Spleen (tissue), 11 donors: ENCODE data around the gene IGSF22. TPM values are rescaled to one million over a fixed set of nuclear protein-coding genes. Genes with fewer than 3 reads are reported as not detected.
"Not testable (repeated sequence)": the region's sequence is repeated elsewhere in the genome, so short reads cannot be mapped to it uniquely, and the experiment has no call there.

Experiments used
- DNase-seq: peaks from one replicate; pipeline ENCODE4 v3.0.0-alpha.2; 2020
- H3K27ac ChIP-seq, 8 donors: fragments of 200-600 bp; sonication (generic) in 7 of 8; 1 replicate in 4 of 8; 2 replicates in 4 of 8; pipeline versions ENCODE4 v1.5.0 to v1.8.0; 2016 to 2021; ENCODE audit warnings: inconsistent platforms in 4 of 8, mild to moderate bottlenecking in 4 of 8, moderate library complexity in 1 of 8
- H3K27me3 ChIP-seq, 7 donors: fragments of 200-600 bp; sonication (generic) in 6 of 7; replicated peaks in 1 of 7; 1 replicate in 4 of 7; 2 replicates in 3 of 7; pipeline versions ENCODE4 v1.5.0 to v1.8.0; 2016 to 2021; ENCODE audit warnings: inconsistent platforms in 3 of 7, mild to moderate bottlenecking in 1 of 7
- H3K36me3 ChIP-seq, 6 donors: fragments of 200-600 bp; sonication (generic) in 5 of 6; 1 replicate in 4 of 6; 2 replicates in 2 of 6; pipeline versions ENCODE4 v1.5.0 to v1.8.0; 2016 to 2021; ENCODE audit warnings: inconsistent platforms in 2 of 6
- H3K4me1 ChIP-seq, 6 donors: fragments of 200-600 bp; sonication (generic) in 5 of 6; 1 replicate in 3 of 6; 2 replicates in 3 of 6; pipeline versions ENCODE4 v1.5.0 to v1.8.0; 2016 to 2021; ENCODE audit warnings: inconsistent platforms in 3 of 6
- H3K4me3 ChIP-seq, 8 donors: fragments of 200-600 bp; sonication (generic) in 7 of 8; 1 replicate in 4 of 8; 2 replicates in 4 of 8; pipeline versions ENCODE4 v1.5.0 to v1.8.0; 2016 to 2021; ENCODE audit warnings: inconsistent platforms in 4 of 8, mild to moderate bottlenecking in 4 of 8, moderate library complexity in 2 of 8
- H3K9me3 ChIP-seq, 8 donors: fragments of 200-600 bp; sonication (generic) in 7 of 8; 1 replicate in 4 of 8; 2 replicates in 4 of 8; pipeline versions ENCODE4 v1.5.0 to v1.8.0; 2016 to 2021; ENCODE audit warnings: inconsistent platforms in 4 of 8
- POLR2A ChIP-seq, 3 donors: fragments of 450-650 bp; IDR thresholded peaks; one replicate each; pipeline ENCODE4 v1.5.1; 2017; ENCODE audit warnings: antibody characterized with exemption in 3 of 3, mild to moderate bottlenecking in 1 of 3
- POLR2AphosphoS5 ChIP-seq, 3 donors: sonication (generic); formaldehyde crosslinking; IDR thresholded peaks; one replicate each; pipeline ENCODE4 v1.5.1; 2017; ENCODE audit warnings: antibody characterized with exemption in 3 of 3
- WGBS, 5 donors: extraction: QIAGEN DNeasy Blood & Tissue Kit in 3 of 5; methylation state at CpG; one replicate each; pipeline versions ENCODE4 v1.1.5 to v1.1.7; 2013 to 2018; 5-methylcytosine and 5-hydroxymethylcytosine counted together
- intact Hi-C: fragments of 100-400 bp; cut with DNase I; formaldehyde crosslinking; loops from one replicate; pipeline ENCODE4 v1.15.0; 2023; ENCODE audit warnings: low total_unique reads
- polyA plus RNA-seq, 3 donors: library from polyadenylated mRNA; stranded (reverse); fragments of 200-250 nt; gene quantifications; one replicate each; pipeline ENCODE4 v1.2.1, GENCODE V29; 2013
- total RNA-seq, 7 donors: library from RNA; depleted of rRNA in 3 of 7; stranded (reverse); fragments of >200 nt in 3 of 7; fragmentation: NEBNext Ultra II Directional in 4 of 7; extraction: Animal tissue kit (Norgen Biotek cat#: 25700) in 4 of 7; gene quantifications; one replicate each; pipeline versions ENCODE4 v1.1.0 to v1.2.1, GENCODE V29; 2016 to 2021
- TF ChIP-seq, protein P1 (sequence below), 11 experiments: fragments of 200-600 bp in 7 of 11; fragments of 450-650 bp in 4 of 11; sonication (generic) in 4 of 11; IDR thresholded peaks in 8 of 11; conservative IDR thresholded peaks in 3 of 11; 1 replicate in 7 of 11; 2 replicates in 4 of 11; pipeline versions ENCODE4 v1.4.0 to v1.8.0; 2016 to 2021; ENCODE audit warnings: antibody characterized with exemption in 11 of 11, inconsistent platforms in 4 of 11, mild to moderate bottlenecking in 1 of 11
- donor health status: healthy with polysubstance abuse.
- donor health status: DM: no; HTN: no; CAD: no; lungs with moderate emphysema.
- donor health status: DM: no; HTN: no; CAD: no.
- donor health status: Bipolar disorder and iron deficiency.
- donor health status: healthy.
- donor health status: DM: no; HTN: no; CAD: no.
- donor health status: DM: yes; HTN: yes; CAD: no.

The IGSF22 gene
- total and polyA plus RNA-seq, 10 donors = 0.12 to 3.2 (median 0.58) TPM; not detected in 2

GRCh38 chr11:18697576-18697975, 28.4 kb downstream of the IGSF22 start:
- Histone ChIP-seq H3K27ac (peak overlapping the region in 3 of 8 donors; percentile 85 to 91 (median 88)), H3K27me3 (peaks cover 0 to 12% (median 0%) of the 10 kb centered on the region in 7 donors), H3K9me3 (no peaks in the 10 kb centered on the region), H3K36me3 (peaks cover 0 to 14% (median 0%) of the 10 kb centered on the region in 6 donors), H3K4me1 (peaks cover 4 to 31% (median 23%) of the 10 kb centered on the region in 6 donors), H3K4me3 (no peak overlapping the region)
- DNase-seq = no peak
- intact Hi-C loops = loop anchor here (10.0 kb wide), 1 partner anchor 63 kb away; the partner anchor contains the start of gene SPTY2D1
- WGBS, 5 donors = 81 to 91% (median 83%) methylated on average over 4 of the region's 4 CpGs
- no peak for TF ChIP-seq POLR2A (IDR thresholded peaks at IDR 0.05)
- TF ChIP-seq POLR2AphosphoS5 (IDR thresholded peaks at IDR 0.05) = no peak
- TF ChIP-seq, protein P1, sequence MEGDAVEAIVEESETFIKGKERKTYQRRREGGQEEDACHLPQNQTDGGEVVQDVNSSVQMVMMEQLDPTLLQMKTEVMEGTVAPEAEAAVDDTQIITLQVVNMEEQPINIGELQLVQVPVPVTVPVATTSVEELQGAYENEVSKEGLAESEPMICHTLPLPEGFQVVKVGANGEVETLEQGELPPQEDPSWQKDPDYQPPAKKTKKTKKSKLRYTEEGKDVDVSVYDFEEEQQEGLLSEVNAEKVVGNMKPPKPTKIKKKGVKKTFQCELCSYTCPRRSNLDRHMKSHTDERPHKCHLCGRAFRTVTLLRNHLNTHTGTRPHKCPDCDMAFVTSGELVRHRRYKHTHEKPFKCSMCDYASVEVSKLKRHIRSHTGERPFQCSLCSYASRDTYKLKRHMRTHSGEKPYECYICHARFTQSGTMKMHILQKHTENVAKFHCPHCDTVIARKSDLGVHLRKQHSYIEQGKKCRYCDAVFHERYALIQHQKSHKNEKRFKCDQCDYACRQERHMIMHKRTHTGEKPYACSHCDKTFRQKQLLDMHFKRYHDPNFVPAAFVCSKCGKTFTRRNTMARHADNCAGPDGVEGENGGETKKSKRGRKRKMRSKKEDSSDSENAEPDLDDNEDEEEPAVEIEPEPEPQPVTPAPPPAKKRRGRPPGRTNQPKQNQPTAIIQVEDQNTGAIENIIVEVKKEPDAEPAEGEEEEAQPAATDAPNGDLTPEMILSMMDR (IDR thresholded peaks at IDR 0.05 in 8 of 11, conservative IDR thresholded peaks at IDR 0.05 in 3 of 11) = no peak

GRCh38 chr11:18696638-18697225, 29.3 kb downstream of the IGSF22 start:
- TF ChIP-seq POLR2A (IDR thresholded peaks at IDR 0.05) (no peak), POLR2AphosphoS5 (IDR thresholded peaks at IDR 0.05) (no peak)
- TF ChIP-seq, protein P1 (IDR thresholded peaks at IDR 0.05 in 8 of 11, conservative IDR thresholded peaks at IDR 0.05 in 3 of 11) = no peak
- WGBS, 5 donors = 85 to 96% (median 92%) methylated on average over 2 of the region's 2 CpGs
- H3K4me3 ChIP-seq = no peak overlapping the region

DNA sequence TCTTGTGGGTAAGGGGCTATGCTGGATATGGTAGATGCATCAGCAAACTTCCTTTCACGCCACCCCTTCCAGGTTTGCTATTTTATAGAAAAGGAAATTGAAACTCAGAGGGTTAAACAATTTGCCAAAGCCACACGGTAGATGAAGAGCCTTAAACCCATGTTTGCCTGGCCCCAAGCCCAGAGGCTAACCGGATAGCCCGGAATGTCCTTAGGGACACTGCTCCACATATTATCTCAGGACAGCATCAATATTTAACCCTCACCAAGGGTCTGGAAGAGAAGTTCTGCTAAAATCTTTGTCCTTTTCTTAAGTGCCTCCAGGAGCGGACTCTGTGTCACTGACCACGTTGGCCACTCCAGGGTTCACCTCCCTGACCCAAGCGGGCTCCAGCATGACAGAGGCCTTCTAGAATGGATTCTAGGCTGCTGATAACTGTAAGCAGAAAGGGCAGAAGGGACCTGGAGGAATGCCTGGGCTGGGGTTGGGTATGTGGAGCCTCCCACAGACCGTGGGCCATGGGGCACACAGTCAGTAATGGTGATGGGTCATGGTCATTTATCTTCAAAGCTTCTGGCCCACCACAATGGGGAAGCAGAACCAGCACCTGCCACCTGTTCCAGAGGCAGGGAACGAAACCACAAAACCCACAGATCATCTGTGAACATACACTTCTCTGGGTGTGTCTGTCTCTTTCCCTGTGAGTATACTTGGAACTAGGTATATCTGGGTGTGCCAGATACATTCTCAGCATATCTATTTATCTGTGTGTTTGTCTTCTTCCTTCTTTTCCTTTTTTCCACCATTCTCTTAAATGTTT, 32.8 kb downstream of the IGSF22 start:
- no peaks in the 10 kb centered on the region for H3K36me3 ChIP-seq
- TF ChIP-seq, protein P1 (IDR thresholded peaks at IDR 0.05 in 8 of 11, conservative IDR thresholded peaks at IDR 0.05 in 3 of 11) = no peak
- TF ChIP-seq POLR2AphosphoS5 (IDR thresholded peaks at IDR 0.05) (no peak), POLR2A (IDR thresholded peaks at IDR 0.05) (no peak)
- H3K9me3 ChIP-seq = no peaks in the 10 kb centered on the region
- no peak for DNase-seq
- WGBS, 5 donors = 67 to 78% (median 75%) methylated on average over 9 of the region's 9 CpGs
- no peak overlapping the region for H3K27ac ChIP-seq
- H3K4me1 ChIP-seq = peaks cover 3 to 8% (median 6%) of the 10 kb centered on the region in 6 donors
- no peaks in the 10 kb centered on the region for H3K27me3 ChIP-seq
- intact Hi-C loops = loop anchor here (10.0 kb wide), 1 partner anchor 58 kb away; the partner anchor contains the start of gene SPTY2D1
- H3K4me3 ChIP-seq = no peak overlapping the region

More at GRCh38 chr11:18696638-18697225, 29.3 kb downstream of the IGSF22 start:
- no peak for DNase-seq
- H3K9me3 ChIP-seq = no peaks in the 10 kb centered on the region
- H3K36me3 ChIP-seq = peaks cover 0 to 6% (median 0%) of the 10 kb centered on the region in 6 donors
- H3K27ac ChIP-seq = no peak overlapping the region
- peaks cover 0 to 12% (median 0%) of the 10 kb centered on the region in 7 donors for H3K27me3 ChIP-seq
- intact Hi-C loops = loop anchor here (10.0 kb wide), 1 partner anchor 62 kb away; the partner anchor contains the start of gene SPTY2D1
- peaks cover 4 to 31% (median 23%) of the 10 kb centered on the region in 6 donors for H3K4me1 ChIP-seq

- H3K27ac ChIP-seq, DNase-seq, H3K27me3 ChIP-seq, H3K36me3 ChIP-seq, H3K9me3 ChIP-seq, H3K4me3 ChIP-seq, H3K4me1 ChIP-seq: not testable (repeated sequence)
- intact Hi-C loops = loop anchor here (10.0 kb wide), 1 partner anchor 57 kb away; the partner anchor contains the start of gene SPTY2D1
- WGBS, 5 donors = 78 to 93% (median 88%) methylated on average over 4 of the region's 4 CpGs
These were observed 34.4 kb downstream of the IGSF22 start for GRCh38 chr11:18691467-18692140.
